Kidney (tissue), 14 donors: ENCODE measurements around the gene RBM19. TPM values are rescaled to one million over a fixed set of nuclear protein-coding genes. Genes with fewer than 3 reads are reported as not detected.

Source experiments
- DNase-seq, 5 donors: peaks; one replicate each; pipeline ENCODE4 v3.0.0-alpha.2; 2013 to 2020
- FAIRE-seq: peaks from 2 replicates; lab custom pipeline; 2012; peaks lifted over from hg19 to GRCh38; lab: Jason Lieb, UNC
- H3K27ac ChIP-seq, 2 donors: one replicate each; pipeline ENCODE4 v1.7.0; 2013; ENCODE audit warnings: low read depth in 2 of 2, low read length in 2 of 2, inconsistent platforms in 1 of 2
- H3K27me3 ChIP-seq: one replicate; pipeline ENCODE4 v1.7.1; 2013; ENCODE audit warnings: low read length, inconsistent platforms; ENCODE audit not compliant: control insufficient read depth, insufficient read depth
- H3K36me3 ChIP-seq, 3 donors: one replicate each; pipeline versions ENCODE4 v1.7.0 to v1.7.1; 2013; ENCODE audit warnings: low read length in 3 of 3, control low read depth in 1 of 3, inconsistent platforms in 1 of 3; ENCODE audit not compliant: insufficient read depth in 3 of 3, control insufficient read depth in 2 of 3
- H3K4me1 ChIP-seq, 3 donors: one replicate each; pipeline versions ENCODE4 v1.7.0 to v1.7.1; 2013; ENCODE audit warnings: low read length in 3 of 3, inconsistent platforms in 1 of 3, low read depth in 1 of 3; ENCODE audit not compliant: control insufficient read depth in 2 of 3, insufficient read depth in 2 of 3
- H3K4me3 ChIP-seq, 3 donors: one replicate each; pipeline versions ENCODE4 v1.7.0 to v1.8.1; 2013; ENCODE audit warnings: low read length in 3 of 3, control low read depth in 1 of 3, inconsistent platforms in 1 of 3
- H3K9ac ChIP-seq, 3 donors: one replicate each; pipeline versions ENCODE4 v1.7.0 to v1.7.1; 2013; ENCODE audit warnings: low read length in 3 of 3, control low read depth in 1 of 3, inconsistent platforms in 1 of 3
- H3K9me3 ChIP-seq, 3 donors: one replicate each; pipeline versions ENCODE4 v1.7.0 to v1.7.1; 2013; ENCODE audit warnings: low read length in 3 of 3, control low read depth in 1 of 3, inconsistent platforms in 1 of 3; ENCODE audit not compliant: control insufficient read depth in 2 of 3, insufficient read depth in 1 of 3
- CTCF ChIP-seq: IDR thresholded peaks from 3 replicates; pipeline ENCODE4 v1.5.1; 2012; ENCODE audit warnings: mild to moderate bottlenecking, moderate library complexity, borderline replicate concordance; ENCODE audit not compliant: insufficient read depth; ENCODE audit errors: extremely low read depth
- intact Hi-C: fragments of 100-400 bp; cut with DNase I; formaldehyde crosslinking; loops from one replicate; pipeline ENCODE4 v1.11.1; 2022
- polyA plus RNA-seq: library from polyadenylated mRNA; stranded (reverse); fragments of 350-450 nt; fragmentation: Illumina TruSeq; extraction: RNeasy Lipid Tissue Mini Kit (QIAGEN cat#74804); gene quantifications from one replicate; pipeline ENCODE4 v1.2.3, GENCODE V29; 2014; ENCODE audit warnings: low read depth, low replicate concordance; ENCODE audit not compliant: insufficient read depth
- total RNA-seq: library from RNA; stranded (reverse); fragmentation: NEBNext Ultra II Directional; extraction: Animal tissue kit (Norgen Biotek cat#: 25700); gene quantifications from one replicate; pipeline ENCODE4 v1.2.1, GENCODE V29; 2021
- donor health status: control.
- donor health status: control.
- donor health status: control.
- donor health status: control.
- donor health status: control.
- donor health status: DM: yes; HTN: yes; CAD: no.
- donor health status: Normal renal cell carcinoma (clear cell type).

The RBM19 gene
- total and polyA plus RNA-seq, 2 donors from 2014 or later = 12.3 to 34.7 TPM

GRCh38 chr12:113800201-113800600, 165.9 kb downstream of the RBM19 start:
- no peaks in the 10 kb centered on the region for H3K4me1 ChIP-seq
- FAIRE-seq (no peak), DNase-seq (no peak)
- intact Hi-C loops = no loop called here
- H3K36me3 ChIP-seq = no peaks in the 10 kb centered on the region
- H3K27me3 ChIP-seq = no peaks in the 10 kb centered on the region
- TF ChIP-seq CTCF = no peak
- no peak overlapping the region for H3K27ac ChIP-seq
- no peak overlapping the region for H3K9ac ChIP-seq
- H3K9me3 ChIP-seq = no peaks in the 10 kb centered on the region
- H3K4me3 ChIP-seq = no peak overlapping the region

GRCh38 chr12:113798552-113798951, 167.6 kb downstream of the RBM19 start:
- Histone ChIP-seq H3K4me3 (no peak overlapping the region), H3K9ac (no peak overlapping the region), H3K36me3 (no peaks in the 10 kb centered on the region), H3K9me3 (no peaks in the 10 kb centered on the region), H3K27me3 (no peaks in the 10 kb centered on the region), H3K27ac (no peak overlapping the region), H3K4me1 (no peaks in the 10 kb centered on the region)
- intact Hi-C loops = no loop called here
- FAIRE-seq (no peak), DNase-seq (no peak)
- no peak for TF ChIP-seq CTCF

- Histone ChIP-seq H3K4me3 (no peak overlapping the region), H3K36me3 (no peaks in the 10 kb centered on the region), H3K9me3 (no peaks in the 10 kb centered on the region), H3K4me1 (no peaks in the 10 kb centered on the region), H3K9ac (no peak overlapping the region), H3K27ac (no peak overlapping the region), H3K27me3 (no peaks in the 10 kb centered on the region)
- intact Hi-C loops = no loop called here
- DNase-seq (no peak), FAIRE-seq (no peak)
- no peak for TF ChIP-seq CTCF
These were observed 168.6 kb downstream of the RBM19 start for GRCh38 chr12:113797535-113797868.

GRCh38 chr12:113796852-113797534, 169.1 kb downstream of the RBM19 start:
- H3K36me3 ChIP-seq = no peaks in the 10 kb centered on the region
- DNase-seq (no peak), FAIRE-seq (no peak)
- H3K4me3 ChIP-seq = no peak overlapping the region
- intact Hi-C loops = no loop called here
- no peaks in the 10 kb centered on the region for H3K9me3 ChIP-seq
- no peak overlapping the region for H3K27ac ChIP-seq
- no peak overlapping the region for H3K9ac ChIP-seq
- H3K27me3 ChIP-seq = no peaks in the 10 kb centered on the region
- no peaks in the 10 kb centered on the region for H3K4me1 ChIP-seq
- no peak for TF ChIP-seq CTCF
